Astrocyte (in vitro differentiated cells and primary cell): Measurements from ENCODE around the gene GRK5.

ENCODE experiments used
- CTCF ChIP-seq: IDR thresholded peaks from 2 replicates; pipeline ENCODE4 v1.5.1; 2011; ENCODE audit warnings: low read depth, mild to moderate bottlenecking, inconsistent platforms, low read length, moderate library complexity; ENCODE audit not compliant: insufficient read depth
- EZH2 ChIP-seq: IDR thresholded peaks from 2 replicates; pipeline ENCODE4 v1.6.1; 2012; ENCODE audit warnings: mild to moderate bottlenecking, low read length, inconsistent platforms; ENCODE audit not compliant: insufficient read depth

GRCh38 chr10:119359025-119359424 is 151.7 kb downstream of the GRK5 start:
- TF ChIP-seq CTCF, result no peak
- no peak for TF ChIP-seq EZH2
